Gastroesophageal sphincter (tissue), 4 donors: ENCODE data around the gene C3orf18. TPM values are rescaled to one million over a fixed set of nuclear protein-coding genes. Genes with fewer than 3 reads are reported as not detected.
A peak's percentile ranks its signal among the peaks of the same experiment; 100 is the strongest.

Experiments used
- ATAC-seq: fragments of 150-250 bp; one replicate; pipeline ENCODE4 v1.9.1; 2016; ENCODE audit warnings: mild to moderate bottlenecking, moderate library complexity
- H3K27ac ChIP-seq, 4 donors: fragments of 200-600 bp; sonication (generic) in 3 of 4; 1 replicate in 3 of 4; 2 replicates in 1 of 4; pipeline ENCODE4 v1.5.1; 2016 to 2019
- H3K27me3 ChIP-seq: fragments of 200-600 bp; sonication (generic); one replicate; pipeline ENCODE4 v1.5.1; 2019
- H3K36me3 ChIP-seq, 2 donors: fragments of 200-600 bp; sonication (generic); one replicate each; pipeline ENCODE4 v1.5.1; 2019; ENCODE audit warnings: control low read depth in 1 of 2
- H3K4me1 ChIP-seq, 3 donors: fragments of 200-600 bp; sonication (generic); 1 replicate in 2 of 3; 2 replicates in 1 of 3; pipeline ENCODE4 v1.5.1; 2016 to 2019; ENCODE audit warnings: control low read depth in 2 of 3
- H3K4me3 ChIP-seq, 2 donors: fragments of 200-600 bp; sonication (generic); one replicate each; pipeline ENCODE4 v1.5.1; 2019; ENCODE audit warnings: mild to moderate bottlenecking in 1 of 2, moderate library complexity in 1 of 2
- H3K9me3 ChIP-seq, 3 donors: fragments of 200-600 bp; sonication (generic); one replicate each; pipeline ENCODE4 v1.5.1; 2017 to 2019; ENCODE audit warnings: control low read depth in 2 of 3
- EP300 ChIP-seq: sonication (generic); formaldehyde crosslinking; IDR thresholded peaks from one replicate; pipeline ENCODE4 v1.6.1; 2017; ENCODE audit warnings: antibody characterized with exemption, mild to moderate bottlenecking
- POLR2A ChIP-seq, 2 donors: fragments of 450-650 bp; IDR thresholded peaks; one replicate each; pipeline ENCODE4 v1.6.1; 2017; ENCODE audit warnings: antibody characterized with exemption in 2 of 2, mild to moderate bottlenecking in 2 of 2, moderate library complexity in 1 of 2
- POLR2AphosphoS5 ChIP-seq: sonication (generic); formaldehyde crosslinking; IDR thresholded peaks from one replicate; pipeline ENCODE4 v1.6.1; 2017; ENCODE audit warnings: antibody characterized with exemption
- WGBS, 2 donors: methylation state at CpG; one replicate each; pipeline ENCODE4 v1.1.5; 2018; ENCODE audit warnings: low coverage in 1 of 2; 5-methylcytosine and 5-hydroxymethylcytosine counted together
- total RNA-seq, 4 donors: library from RNA; depleted of rRNA; stranded (reverse); fragments of >200 nt; gene quantifications; one replicate each; pipeline ENCODE4 v1.1.0, GENCODE V29; 2016
- TF ChIP-seq, protein P1 (sequence below), 4 experiments: fragments of 200-600 bp in 2 of 4; fragments of 450-650 bp in 2 of 4; sonication (generic) in 1 of 4; IDR thresholded peaks; one replicate each; pipeline ENCODE4 v1.5.1; 2017 to 2019; ENCODE audit warnings: antibody characterized with exemption in 4 of 4, mild to moderate bottlenecking in 2 of 4, moderate library complexity in 2 of 4

Gene C3orf18
- total RNA-seq, 4 donors from 2014 or later = 9.7 to 42.8 (median 25.3) TPM

DNA sequence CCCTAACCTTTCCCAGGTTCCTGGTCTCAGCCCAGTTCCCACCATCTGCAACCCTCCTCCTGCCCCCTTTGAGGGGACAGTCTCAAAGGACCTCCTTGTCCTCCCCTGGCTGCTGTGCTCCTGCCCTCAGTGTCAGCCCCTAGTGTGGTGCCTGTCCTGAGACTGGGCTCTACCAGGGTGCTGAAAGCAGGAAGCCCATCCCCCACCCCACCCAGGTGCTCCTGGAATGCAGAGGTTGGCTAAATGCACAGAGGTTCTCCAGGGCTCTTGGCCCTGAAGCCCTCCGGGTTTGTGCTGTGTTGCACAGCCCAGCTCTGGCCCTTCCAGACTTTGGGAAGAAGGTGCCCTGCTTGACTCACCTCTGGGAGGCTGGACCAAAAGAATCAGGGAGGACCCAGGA, 21.8 kb downstream of the C3orf18 start:
- no peaks in the 10 kb centered on the region for H3K4me1 ChIP-seq
- H3K4me3 ChIP-seq = no peak overlapping the region
- no peaks in the 10 kb centered on the region for H3K9me3 ChIP-seq
- no peaks in the 10 kb centered on the region for H3K27me3 ChIP-seq
- no CpG with 5 or more reads among the region's 1 CpG for WGBS, 2 donors
- H3K27ac ChIP-seq = no peak overlapping the region
- ATAC-seq = no peak
- no peaks in the 10 kb centered on the region for H3K36me3 ChIP-seq
- TF ChIP-seq POLR2AphosphoS5 = no peak
- TF ChIP-seq, protein P1, sequence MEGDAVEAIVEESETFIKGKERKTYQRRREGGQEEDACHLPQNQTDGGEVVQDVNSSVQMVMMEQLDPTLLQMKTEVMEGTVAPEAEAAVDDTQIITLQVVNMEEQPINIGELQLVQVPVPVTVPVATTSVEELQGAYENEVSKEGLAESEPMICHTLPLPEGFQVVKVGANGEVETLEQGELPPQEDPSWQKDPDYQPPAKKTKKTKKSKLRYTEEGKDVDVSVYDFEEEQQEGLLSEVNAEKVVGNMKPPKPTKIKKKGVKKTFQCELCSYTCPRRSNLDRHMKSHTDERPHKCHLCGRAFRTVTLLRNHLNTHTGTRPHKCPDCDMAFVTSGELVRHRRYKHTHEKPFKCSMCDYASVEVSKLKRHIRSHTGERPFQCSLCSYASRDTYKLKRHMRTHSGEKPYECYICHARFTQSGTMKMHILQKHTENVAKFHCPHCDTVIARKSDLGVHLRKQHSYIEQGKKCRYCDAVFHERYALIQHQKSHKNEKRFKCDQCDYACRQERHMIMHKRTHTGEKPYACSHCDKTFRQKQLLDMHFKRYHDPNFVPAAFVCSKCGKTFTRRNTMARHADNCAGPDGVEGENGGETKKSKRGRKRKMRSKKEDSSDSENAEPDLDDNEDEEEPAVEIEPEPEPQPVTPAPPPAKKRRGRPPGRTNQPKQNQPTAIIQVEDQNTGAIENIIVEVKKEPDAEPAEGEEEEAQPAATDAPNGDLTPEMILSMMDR (IDR thresholded peaks at IDR 0.05) = no peak
- TF ChIP-seq POLR2A (IDR thresholded peaks at IDR 0.05) = no peak
- no peak for TF ChIP-seq EP300

DNA sequence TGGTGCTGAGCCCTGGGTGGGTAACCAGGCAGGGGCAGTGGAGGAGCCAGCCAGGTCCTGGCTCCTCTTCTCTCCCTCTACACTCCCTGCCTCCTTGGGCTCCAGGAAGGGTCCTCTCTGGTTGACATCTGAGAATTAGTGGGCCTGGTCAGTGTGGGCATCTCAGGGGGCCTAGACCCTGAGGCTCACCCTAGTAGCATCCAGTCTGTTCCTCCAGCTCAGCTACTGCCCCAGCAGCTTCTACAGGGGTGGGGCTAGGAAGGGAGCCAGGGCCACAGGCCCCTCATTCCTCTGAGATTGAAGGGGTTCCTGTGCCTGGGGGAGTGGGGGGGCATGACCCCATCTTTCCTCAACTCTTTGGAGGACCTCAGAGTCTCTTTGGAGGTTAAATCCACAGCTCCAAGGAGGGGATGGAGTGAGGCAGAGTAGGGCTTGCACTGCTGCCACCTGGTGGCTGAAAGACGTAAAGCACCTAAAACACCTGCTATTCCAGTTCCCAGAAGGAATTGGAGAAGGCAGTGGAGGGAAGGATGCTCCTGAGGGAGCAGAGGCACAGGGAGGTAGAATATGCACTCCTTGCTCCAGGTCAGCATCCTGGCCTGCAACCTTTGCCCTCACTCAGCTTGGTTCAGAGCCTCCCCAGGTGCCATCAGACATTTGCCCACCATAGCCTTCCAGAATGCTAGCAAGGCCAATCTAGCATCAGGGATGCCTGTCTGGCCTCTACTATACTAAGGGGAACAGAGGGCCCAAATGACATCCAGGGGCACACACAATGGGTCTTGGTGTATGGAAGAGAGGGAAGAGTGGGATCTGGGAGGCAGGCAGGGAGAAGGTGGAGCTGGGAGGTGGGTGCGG, 25.1 kb downstream of the C3orf18 start:
- H3K9me3 ChIP-seq = no peaks in the 10 kb centered on the region
- 0 to 100% methylated on average over 1 of the region's 2 CpGs for WGBS, 2 donors
- ATAC-seq = peak; percentile 65
- H3K4me3 ChIP-seq = no peak overlapping the region
- TF ChIP-seq, protein P1 (IDR thresholded peaks at IDR 0.05) = peak in 3 of 4 experiments; percentile 89 to 93 (median 89)
- no peak for TF ChIP-seq POLR2A (IDR thresholded peaks at IDR 0.05)
- H3K4me1 ChIP-seq = no peaks in the 10 kb centered on the region
- H3K27me3 ChIP-seq = peaks cover 8% of the 10 kb centered on the region
- H3K36me3 ChIP-seq = no peaks in the 10 kb centered on the region
- no peak overlapping the region for H3K27ac ChIP-seq

DNA sequence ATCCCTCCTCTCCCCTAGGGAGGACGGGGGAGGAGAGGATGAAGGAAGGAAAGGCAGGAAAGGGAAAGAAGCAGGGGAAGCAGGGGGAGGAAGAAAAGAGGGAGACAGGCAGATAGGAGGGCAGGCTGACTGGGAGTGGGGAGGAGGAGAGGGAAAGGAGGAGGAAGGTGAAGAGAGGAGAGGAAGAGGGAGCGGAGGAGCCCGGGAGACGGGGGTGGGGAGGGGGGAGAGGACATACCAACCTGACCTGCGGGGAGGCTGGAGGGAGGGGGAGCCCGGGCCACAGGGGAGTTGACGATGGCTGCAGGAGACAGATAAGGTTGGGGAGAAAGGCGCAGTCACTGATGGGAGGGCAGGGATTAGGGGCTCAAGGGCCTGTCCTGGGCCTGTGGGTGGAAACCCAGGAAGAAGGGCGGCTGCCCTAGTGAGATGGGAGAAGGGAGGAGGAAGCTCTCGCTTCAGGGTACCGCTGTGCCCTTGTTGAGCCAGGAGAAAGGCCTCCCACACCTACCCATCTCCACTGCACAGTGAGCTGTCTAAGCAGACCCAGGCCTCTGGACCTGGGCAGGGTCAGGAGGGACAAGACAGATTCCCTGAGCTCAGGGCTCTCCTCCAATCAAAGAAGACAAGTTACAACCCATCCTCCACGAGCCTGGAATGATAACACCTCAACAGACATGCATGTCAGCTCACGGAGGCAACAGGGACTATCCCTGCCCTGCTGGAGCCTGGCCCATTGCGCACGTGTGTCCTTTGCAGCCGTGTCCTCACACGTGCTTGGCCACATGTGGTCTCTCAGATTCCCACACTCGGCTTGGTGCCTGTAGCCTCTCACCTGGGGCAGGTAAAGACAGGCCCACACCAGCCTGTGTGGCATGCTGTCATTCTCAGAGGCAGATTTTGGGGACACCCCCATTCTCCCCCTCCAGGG, 27.9 kb downstream of the C3orf18 start:
- TF ChIP-seq EP300 = no peak
- TF ChIP-seq, protein P1 (IDR thresholded peaks at IDR 0.05) = no peak
- no peak for TF ChIP-seq POLR2AphosphoS5
- TF ChIP-seq POLR2A (IDR thresholded peaks at IDR 0.05) = no peak
- WGBS, 2 donors = 53 to 60% methylated on average over 9 to 15 of the region's 18 CpGs
- no peak overlapping the region for H3K4me3 ChIP-seq
- no peaks in the 10 kb centered on the region for H3K9me3 ChIP-seq
- peaks cover 15% of the 10 kb centered on the region for H3K27me3 ChIP-seq
- H3K4me1 ChIP-seq = no peaks in the 10 kb centered on the region
- H3K36me3 ChIP-seq = no peaks in the 10 kb centered on the region
- no peak overlapping the region for H3K27ac ChIP-seq
- no peak for ATAC-seq

- H3K27me3 ChIP-seq = peaks cover 15% of the 10 kb centered on the region
- H3K9me3 ChIP-seq = no peaks in the 10 kb centered on the region
- H3K4me1 ChIP-seq = no peaks in the 10 kb centered on the region
- ATAC-seq = no peak
- 61 to 67% methylated on average over 1 to 4 of the region's 4 CpGs for WGBS, 2 donors
- H3K27ac ChIP-seq = no peak overlapping the region
- TF ChIP-seq POLR2A (IDR thresholded peaks at IDR 0.05) (no peak), POLR2AphosphoS5 (no peak), EP300 (no peak)
- TF ChIP-seq, protein P1 (IDR thresholded peaks at IDR 0.05) = no peak
- H3K4me3 ChIP-seq = no peak overlapping the region
- no peaks in the 10 kb centered on the region for H3K36me3 ChIP-seq
Observed at GRCh38 chr3:50537421-50538129, 30.0 kb downstream of the C3orf18 start.
